Sigmoid colon (tissue), 4 donors: ENCODE measurements around the gene CCNI2.

Experiments used
- EP300 ChIP-seq, 4 donors: sonication (generic); formaldehyde crosslinking; IDR thresholded peaks; one replicate each; pipeline ENCODE4 v1.6.1; 2017; ENCODE audit warnings: antibody characterized with exemption in 4 of 4
- POLR2A ChIP-seq, 2 donors: fragments of 450-650 bp; IDR thresholded peaks; one replicate each; pipeline ENCODE4 v1.6.1; 2016; ENCODE audit warnings: antibody characterized with exemption in 2 of 2, mild to moderate bottlenecking in 2 of 2, moderate library complexity in 2 of 2
- TF ChIP-seq, protein P1 (sequence below), 4 experiments: fragments of 450-650 bp in 3 of 4; fragments of 200-600 bp in 1 of 4; IDR thresholded peaks; one replicate each; pipeline ENCODE4 v1.5.1; 2016 to 2019; ENCODE audit warnings: antibody characterized with exemption in 4 of 4, mild to moderate bottlenecking in 3 of 4, moderate library complexity in 2 of 4

DNA sequence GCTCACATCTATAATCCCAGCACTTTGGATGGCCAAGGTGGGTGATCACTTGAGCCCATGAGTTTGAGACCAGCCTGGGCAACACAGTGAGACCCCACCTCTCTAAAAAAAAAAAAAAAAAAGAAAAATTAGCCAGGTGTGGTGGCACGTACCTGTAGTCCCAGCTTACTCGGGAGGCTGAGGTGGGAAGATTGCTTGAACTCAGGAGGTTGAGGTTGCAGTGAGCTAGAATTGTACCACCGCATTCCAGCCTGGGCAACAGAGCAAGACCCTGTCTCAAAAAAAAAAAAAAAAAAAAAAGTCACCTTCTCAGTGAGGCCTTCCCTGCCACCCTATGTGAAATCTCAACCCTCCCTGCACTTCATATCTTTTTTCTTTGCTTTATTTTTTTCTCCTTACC is 43.8 kb downstream of the CCNI2 start:
- TF ChIP-seq POLR2A (IDR thresholded peaks at IDR 0.05), result no peak
- TF ChIP-seq EP300 (IDR thresholded peaks at IDR 0.05), result no peak
- TF ChIP-seq, protein P1, sequence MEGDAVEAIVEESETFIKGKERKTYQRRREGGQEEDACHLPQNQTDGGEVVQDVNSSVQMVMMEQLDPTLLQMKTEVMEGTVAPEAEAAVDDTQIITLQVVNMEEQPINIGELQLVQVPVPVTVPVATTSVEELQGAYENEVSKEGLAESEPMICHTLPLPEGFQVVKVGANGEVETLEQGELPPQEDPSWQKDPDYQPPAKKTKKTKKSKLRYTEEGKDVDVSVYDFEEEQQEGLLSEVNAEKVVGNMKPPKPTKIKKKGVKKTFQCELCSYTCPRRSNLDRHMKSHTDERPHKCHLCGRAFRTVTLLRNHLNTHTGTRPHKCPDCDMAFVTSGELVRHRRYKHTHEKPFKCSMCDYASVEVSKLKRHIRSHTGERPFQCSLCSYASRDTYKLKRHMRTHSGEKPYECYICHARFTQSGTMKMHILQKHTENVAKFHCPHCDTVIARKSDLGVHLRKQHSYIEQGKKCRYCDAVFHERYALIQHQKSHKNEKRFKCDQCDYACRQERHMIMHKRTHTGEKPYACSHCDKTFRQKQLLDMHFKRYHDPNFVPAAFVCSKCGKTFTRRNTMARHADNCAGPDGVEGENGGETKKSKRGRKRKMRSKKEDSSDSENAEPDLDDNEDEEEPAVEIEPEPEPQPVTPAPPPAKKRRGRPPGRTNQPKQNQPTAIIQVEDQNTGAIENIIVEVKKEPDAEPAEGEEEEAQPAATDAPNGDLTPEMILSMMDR (IDR thresholded peaks at IDR 0.05), result no peak
